HG02623 (cell line): Measurements from ENCODE around the gene PRKN.

Experiments used
- ATAC-seq: cut with Tn5 transposase; IDR thresholded peaks from one replicate; pipeline ENCODE4 v1.9.1; 2021; ENCODE audit warnings: moderate library complexity; ENCODE audit not compliant: unreplicated experiment

Gene PRKN

DNA sequence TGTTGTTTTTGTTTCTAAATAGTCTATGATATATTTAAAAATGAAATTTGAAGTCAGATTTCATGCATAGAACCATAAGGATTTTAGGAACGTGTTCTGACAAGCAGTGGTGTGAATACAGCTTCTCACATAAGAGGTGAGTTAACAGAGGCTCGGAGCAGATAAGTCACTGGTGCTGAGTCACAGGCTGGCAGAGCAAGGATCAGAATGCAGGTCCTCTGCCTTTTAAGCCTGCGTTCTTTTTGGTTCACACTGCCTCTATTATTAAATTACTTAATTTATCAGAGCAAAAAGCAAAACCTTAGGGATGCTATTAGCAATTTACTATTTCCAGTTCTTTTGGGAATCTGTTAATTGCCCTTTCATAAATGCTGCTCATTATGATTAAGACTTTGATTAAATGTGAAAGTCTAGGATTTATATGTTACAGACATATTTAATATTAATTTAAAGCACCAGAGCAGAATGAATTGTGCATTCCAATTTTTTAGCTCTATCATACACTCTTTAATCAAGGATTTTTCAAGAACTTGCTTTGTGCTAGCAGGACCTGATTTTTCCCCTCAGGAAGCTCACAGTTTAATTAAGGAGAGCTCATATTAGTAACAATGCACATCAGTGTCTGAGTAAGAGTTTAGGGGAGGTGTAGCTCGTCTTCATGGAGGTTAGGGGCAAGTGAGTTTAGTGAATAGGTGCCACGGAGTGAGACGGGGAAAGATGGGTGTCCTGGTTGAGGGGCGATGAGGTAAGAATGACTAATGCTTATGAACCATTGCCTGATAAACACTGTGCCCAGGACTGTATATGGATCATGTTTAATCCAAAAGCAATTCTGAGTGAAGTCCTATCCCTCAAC lies 1241.0 kb downstream of the PRKN start:
- ATAC-seq: no peak

- ATAC-seq: no peak
Measured at GRCh38 chr6:161482517-161482858, 1245.1 kb downstream of the PRKN start.

DNA sequence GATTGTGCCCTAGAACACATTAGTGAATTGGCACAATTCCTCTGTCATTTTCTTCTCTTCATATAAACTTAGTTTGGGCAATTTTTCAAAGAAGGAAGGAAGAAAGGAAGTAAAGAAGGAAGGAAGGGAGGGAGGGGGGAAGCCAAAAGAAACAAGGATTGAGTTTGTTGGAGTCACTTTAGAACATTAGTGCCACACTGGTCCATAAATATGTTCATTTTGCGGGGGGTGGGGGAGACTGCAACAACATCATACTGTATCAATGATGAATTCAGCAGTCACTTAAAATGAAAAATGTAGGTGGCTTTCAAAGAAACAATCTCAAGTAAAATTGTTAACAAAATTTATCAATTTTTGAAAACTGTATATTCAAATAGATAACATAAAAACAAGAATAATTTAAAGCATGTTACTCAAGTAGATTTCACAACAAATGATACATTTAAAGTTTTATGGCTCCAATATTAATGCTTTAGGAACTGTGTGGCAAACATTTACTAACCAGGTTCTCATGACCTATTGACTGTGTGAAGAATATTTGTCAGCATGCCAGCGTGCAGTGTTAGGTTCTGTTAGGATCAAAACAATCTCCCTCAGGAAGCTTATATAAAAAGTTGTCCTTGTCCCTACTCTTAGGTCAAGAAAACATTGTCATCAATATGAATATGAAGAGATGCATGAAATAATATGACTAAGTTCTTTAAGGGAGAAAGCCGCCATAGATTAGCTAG lies 1245.6 kb downstream of the PRKN start:
- no peak for ATAC-seq

GRCh38 chr6:161480421-161481155 lies 1247.0 kb downstream of the PRKN start:
- no peak for ATAC-seq

- no peak for ATAC-seq
Measured at GRCh38 chr6:161479376-161479775, 1248.2 kb downstream of the PRKN start.

GRCh38 chr6:161477876-161478425 lies 1249.6 kb downstream of the PRKN start:
- ATAC-seq: no peak

DNA sequence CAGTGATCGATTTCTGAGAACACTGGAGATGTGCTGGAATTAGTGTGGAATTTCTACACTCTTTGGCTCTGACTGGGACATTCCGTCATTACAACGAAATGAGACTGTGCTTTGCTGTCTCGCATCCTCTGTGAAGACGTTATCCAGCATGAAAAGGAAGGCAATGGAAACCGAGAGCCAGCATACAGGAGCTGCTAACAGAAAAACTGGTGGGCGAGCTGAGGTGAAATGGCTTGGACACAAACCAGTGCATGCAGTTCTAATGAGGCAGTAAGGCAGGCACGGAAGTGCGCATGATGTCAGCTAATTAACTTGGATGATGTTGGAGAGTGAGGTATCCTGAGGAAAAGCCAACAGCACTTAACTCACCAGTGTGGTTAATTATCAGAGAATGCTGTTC lies 1250.9 kb downstream of the PRKN start:
- no peak for ATAC-seq

DNA sequence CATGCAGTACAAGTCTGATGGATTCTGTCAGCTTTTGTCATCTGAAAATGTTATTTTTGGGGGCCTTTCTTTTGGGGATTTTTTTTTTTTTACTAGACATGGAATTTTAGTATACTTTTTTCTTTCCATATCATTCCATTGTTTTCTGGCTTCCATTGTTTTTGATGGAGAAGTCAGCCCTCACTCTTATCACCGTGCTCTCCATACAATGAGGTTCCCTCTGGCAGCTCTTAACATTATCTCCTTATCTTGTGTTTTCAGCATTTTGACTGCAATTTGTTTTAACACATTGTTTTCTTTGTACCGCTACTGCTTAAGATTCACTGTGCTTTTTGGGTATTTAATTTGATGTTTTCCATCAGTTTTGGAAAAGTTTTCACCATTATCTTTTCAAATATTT lies 1262.2 kb downstream of the PRKN start:
- ATAC-seq: no peak

GRCh38 chr6:161463071-161463470 lies 1264.5 kb downstream of the PRKN start:
- no peak for ATAC-seq

- ATAC-seq: no peak
Measured at GRCh38 chr6:161462148-161462547, 1265.4 kb downstream of the PRKN start.

DNA sequence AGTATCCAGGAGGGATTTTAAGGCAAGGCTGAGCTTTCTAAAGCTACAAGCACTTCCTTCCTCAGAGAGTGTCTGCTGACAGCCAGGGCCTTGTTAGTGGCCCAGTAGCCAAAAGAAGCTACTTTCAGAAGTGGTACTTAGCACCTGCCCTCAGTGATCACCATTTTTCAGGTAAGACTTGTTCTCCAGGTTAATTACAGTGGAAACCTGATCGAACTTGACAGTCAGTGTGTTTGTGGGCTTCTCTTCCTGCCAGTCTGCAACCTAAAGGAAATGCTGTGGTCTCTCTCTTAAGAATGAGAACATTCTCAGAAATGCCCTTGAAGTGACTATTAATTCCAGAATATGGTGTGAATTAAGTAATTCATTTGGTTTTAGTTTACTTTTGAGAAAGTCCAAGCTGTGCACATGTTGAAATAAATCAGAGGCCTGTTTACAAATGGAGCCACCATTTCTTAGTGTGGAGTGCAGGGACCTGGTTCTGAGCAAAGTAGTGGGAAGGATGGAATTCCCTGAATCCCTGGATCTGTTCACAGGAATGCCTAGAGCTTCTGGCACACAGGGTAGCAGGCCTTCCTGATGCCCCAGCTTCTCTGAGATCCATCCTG lies 1268.5 kb downstream of the PRKN start:
- ATAC-seq: no peak

- ATAC-seq: no peak
Measured at GRCh38 chr6:161458201-161458951, 1269.2 kb downstream of the PRKN start.

DNA sequence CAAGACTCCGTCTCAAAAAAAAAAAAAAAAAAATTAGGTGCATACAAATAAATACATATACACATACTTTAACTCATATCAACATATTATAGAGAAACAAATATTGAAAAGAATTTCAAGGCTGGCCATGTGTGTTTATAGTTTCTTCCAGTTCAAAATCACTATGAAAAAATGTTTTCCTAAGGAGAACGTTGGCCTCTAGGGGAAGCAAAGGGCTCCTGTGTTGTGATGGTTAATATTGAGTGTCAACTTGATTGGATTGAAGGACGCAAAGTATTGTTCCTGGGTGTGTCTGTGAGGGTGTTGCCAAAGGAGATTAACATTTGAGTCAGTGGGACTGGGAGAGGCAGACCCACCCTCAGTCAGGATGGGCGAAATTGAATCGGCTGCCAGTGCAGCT lies 1271.7 kb downstream of the PRKN start:
- no peak for ATAC-seq

- ATAC-seq: no peak
Measured at GRCh38 chr6:161453558-161453957, 1274.0 kb downstream of the PRKN start.

- ATAC-seq: no peak
Measured at GRCh38 chr6:161452241-161452640, 1275.3 kb downstream of the PRKN start.

DNA sequence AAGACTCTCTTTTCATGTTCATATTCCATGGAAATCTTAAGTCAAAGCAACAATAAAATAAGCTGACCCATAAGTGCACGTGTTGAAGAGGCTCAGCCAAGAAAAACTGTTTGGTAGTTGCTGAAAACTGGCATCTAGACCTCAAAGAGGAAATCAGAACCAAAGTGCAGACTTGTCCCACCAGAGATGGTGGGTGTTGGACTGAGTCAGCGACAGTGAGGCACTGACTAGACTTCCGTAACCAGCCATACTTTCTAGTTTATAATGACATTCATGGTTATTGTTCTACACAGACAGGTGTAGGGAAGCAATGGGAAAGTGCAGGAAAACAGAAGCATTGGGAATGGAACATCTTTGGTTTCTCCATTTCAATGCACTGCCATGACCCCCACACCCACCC lies 1278.0 kb downstream of the PRKN start:
- ATAC-seq: no peak

DNA sequence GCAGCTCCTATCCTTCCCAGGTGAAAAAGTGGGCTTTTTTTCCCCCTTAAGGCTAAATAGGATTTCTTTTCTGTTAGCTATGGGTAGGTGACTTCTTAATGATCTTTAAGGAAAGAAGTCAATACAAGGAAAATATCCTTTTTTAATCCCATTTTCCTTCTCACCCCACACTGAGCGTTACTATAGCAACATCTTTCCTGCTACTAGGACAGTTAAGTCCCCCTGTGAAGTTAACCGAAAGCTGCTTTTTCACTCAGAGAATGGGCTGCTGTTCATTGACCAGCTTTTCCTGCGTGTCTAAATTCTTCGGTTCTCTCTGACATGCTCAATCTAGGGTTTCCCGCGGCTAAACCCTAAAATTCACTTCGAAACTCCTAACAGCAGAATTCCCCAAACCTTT lies 1280.6 kb downstream of the PRKN start:
- no peak for ATAC-seq

GRCh38 chr6:161446296-161446925 lies 1281.2 kb downstream of the PRKN start:
- ATAC-seq: no peak

- no peak for ATAC-seq
Measured at GRCh38 chr6:161445021-161445799, 1282.4 kb downstream of the PRKN start.
